Epithelial cell of prostate (primary cell): Measurements from ENCODE around the gene ETV6.
"Not testable (repeated sequence)": the region's sequence is repeated elsewhere in the genome, so short reads cannot be mapped to it uniquely, and the experiment has no call there.

Experiments used
- DNase-seq: peaks from one replicate; pipeline ENCODE4 v3.0.0-alpha.2; 2011; ENCODE audit warnings: low read depth, low spot score
- H3K27ac ChIP-seq: fragments of 450-650 bp; 2 replicates; pipeline ENCODE4 v1.5.1; 2017; ENCODE audit warnings: mild to moderate bottlenecking

The ETV6 gene

GRCh38 chr12:11664101-11664500 lies 14.6 kb downstream of the ETV6 start:
- DNase-seq: no peak
- H3K27ac ChIP-seq: no peak overlapping the region

DNA sequence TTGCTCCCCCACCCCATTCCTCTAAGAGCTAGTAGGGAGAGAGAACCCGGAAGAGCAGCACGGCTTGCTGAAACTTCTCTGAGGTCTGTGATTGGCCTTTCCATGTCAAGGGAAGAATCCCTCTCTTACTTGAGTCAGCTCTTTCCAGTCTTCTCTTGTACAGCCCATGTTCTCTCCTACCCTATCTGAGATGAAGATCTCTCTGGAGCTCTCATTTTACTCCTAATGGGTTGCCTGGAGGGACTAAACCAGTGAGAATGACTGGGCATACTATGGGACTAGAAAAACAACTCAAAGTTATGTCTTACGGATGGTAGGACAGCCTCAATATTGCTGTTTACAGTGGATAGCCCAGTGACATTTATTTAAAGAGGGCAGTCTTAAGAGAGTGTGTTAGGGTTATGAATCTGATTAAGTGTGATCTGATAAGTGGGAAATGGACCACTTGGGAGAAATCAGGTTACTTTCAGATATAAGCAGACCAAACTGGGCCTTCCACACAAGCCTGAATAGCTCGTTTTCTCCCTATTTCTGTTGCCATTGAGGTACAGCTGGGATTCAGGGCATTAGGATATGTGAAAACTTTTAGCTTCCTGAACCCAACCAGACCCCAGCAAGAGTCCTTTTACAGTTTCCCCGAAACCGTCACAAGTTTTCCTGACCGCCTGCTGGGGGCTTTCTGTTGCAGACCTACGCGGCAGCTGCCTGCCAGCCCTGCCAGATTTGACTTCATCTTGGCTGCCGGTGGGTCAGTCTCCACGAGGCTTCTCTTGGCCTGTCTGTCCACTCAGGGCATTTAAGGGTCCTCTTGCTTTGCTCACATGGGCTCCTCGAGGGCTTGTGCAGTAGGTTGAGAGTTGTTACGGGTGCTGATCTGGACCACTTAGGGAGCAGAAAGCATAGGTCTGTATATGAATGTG lies 16.9 kb downstream of the ETV6 start:
- H3K27ac ChIP-seq: no peak overlapping the region

GRCh38 chr12:11667171-11667570 lies 17.7 kb downstream of the ETV6 start:
- DNase-seq: no peak
- H3K27ac ChIP-seq: no peak overlapping the region

More for the DNA sequence above, 16.9 kb downstream of the ETV6 start:
- DNase-seq: no peak

GRCh38 chr12:11668611-11669010 lies 19.1 kb downstream of the ETV6 start:
- H3K27ac ChIP-seq: no peak overlapping the region
- DNase-seq: no peak

GRCh38 chr12:11669348-11669747 lies 19.9 kb downstream of the ETV6 start:
- DNase-seq: no peak
- H3K27ac ChIP-seq: no peak overlapping the region

GRCh38 chr12:11672256-11673191 lies 23.1 kb downstream of the ETV6 start:
- H3K27ac ChIP-seq: no peak overlapping the region
- DNase-seq: no peak

DNA sequence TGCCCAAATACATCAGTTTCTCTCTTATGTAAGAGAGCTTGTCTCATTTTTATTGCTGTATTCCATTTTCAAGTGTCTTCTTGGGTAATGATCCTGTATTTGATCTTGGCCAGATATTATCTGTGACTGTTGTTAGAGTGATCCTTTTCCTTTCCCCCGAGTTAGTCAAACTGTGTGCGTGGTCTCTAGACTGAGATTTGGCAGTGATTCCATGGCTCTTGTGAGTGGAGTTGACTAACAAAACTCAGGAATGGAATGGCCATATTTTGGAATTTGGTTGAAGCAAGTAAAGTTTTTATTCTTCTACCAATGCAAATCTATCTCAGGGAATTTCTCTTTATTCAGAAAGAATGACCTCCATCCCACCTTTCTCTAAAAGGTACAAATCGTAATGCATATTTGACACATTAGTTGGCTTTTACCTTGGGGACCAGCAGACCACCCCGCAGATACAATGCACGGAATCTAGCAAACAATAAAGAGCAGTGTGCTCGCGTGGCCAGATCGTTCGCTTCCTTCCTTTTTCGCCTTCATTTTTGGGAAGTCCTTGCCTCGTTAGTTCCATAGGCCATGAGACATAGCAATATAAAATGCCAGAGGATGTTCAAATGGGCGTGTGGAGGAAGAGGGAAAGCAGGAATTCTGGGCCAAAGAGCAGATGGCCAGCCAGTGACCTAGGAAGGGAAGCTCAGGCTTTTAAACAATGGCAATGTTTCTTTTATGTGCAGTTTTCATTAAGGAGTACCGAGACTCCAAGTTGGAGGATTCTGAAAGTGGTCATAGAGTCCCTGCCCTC lies 24.4 kb downstream of the ETV6 start:
- H3K27ac ChIP-seq: no peak overlapping the region
- DNase-seq: no peak

DNA sequence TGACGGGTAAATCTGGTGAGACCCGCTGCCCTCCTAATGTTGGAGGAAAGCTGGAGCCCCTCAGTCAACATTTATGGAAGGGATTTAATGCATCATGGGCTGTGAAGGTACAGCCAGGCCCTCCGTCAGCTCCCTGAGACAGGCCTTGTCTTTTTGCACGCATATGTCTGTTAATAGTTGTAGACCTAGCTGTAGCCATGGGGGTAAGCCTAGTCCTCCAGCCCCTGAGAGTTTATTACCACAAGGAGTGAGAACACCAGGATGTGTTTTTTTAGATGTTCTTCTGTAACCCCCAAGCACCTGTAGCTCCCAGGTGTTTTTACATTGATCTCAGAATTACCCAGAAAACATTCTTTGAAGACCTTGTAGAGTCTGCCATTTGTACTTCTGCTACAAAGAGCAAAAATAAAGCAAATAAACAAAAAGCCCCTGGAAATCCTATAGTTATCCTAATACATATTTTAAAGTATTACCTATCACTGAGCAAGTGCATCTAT lies 25.5 kb downstream of the ETV6 start:
- no peak for DNase-seq
- no peak overlapping the region for H3K27ac ChIP-seq

GRCh38 chr12:11676052-11676451 lies 26.6 kb downstream of the ETV6 start:
- no peak for DNase-seq

GRCh38 chr12:11677093-11677492 lies 27.6 kb downstream of the ETV6 start:
- DNase-seq: no peak

More at GRCh38 chr12:11676052-11676451, 26.6 kb downstream of the ETV6 start:
- no peak overlapping the region for H3K27ac ChIP-seq

DNA sequence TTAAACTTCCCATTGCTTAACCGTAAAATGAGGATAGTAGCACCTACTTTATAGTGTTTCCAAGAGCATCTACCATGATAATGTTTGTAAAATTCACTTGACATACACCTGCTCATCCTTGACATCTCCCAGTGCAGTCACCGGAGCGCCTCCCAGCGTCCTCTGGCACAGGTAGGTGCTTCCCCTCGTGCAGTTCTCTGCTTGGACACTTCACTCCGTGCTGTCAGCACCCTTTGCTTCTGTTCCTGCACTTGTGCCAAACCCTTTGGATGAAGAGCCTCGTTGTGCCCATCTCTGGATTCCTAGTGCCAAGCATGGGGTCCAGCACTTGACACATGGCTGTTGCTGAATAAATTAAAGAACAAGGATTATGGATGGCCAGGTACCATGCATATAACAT lies 28.3 kb downstream of the ETV6 start:
- H3K27ac ChIP-seq: no peak overlapping the region

More at GRCh38 chr12:11677093-11677492, 27.6 kb downstream of the ETV6 start:
- no peak overlapping the region for H3K27ac ChIP-seq

GRCh38 chr12:11678781-11679180 lies 29.3 kb downstream of the ETV6 start:
- DNase-seq: no peak

More for the DNA sequence above, 28.3 kb downstream of the ETV6 start:
- DNase-seq: no peak

GRCh38 chr12:11681207-11681606 lies 31.7 kb downstream of the ETV6 start:
- no peak for DNase-seq
- H3K27ac ChIP-seq: no peak overlapping the region

More at GRCh38 chr12:11678781-11679180, 29.3 kb downstream of the ETV6 start:
- H3K27ac ChIP-seq: no peak overlapping the region

- not testable (repeated sequence) for DNase-seq, H3K27ac ChIP-seq
Observed at GRCh38 chr12:11681695-11682094, 32.2 kb downstream of the ETV6 start.

DNA sequence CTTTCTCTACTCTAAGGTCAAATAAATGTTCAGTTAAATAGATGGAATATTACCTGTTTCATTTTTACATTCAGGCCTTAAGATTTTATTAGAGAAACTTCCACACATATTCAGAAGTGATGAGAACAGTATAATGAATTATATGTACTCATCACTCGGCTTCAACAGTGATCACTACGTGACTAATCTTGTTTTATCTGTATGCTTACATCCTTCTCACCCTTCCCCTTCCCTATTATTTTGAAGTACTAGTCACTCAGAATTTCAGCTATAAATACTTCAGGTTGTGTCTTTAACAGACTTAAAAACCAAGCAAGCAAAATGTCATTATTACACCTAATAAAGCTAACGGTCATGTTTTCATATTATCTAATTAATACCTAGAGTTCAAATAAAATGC lies 34.9 kb downstream of the ETV6 start:
- H3K27ac ChIP-seq: no peak overlapping the region

DNA sequence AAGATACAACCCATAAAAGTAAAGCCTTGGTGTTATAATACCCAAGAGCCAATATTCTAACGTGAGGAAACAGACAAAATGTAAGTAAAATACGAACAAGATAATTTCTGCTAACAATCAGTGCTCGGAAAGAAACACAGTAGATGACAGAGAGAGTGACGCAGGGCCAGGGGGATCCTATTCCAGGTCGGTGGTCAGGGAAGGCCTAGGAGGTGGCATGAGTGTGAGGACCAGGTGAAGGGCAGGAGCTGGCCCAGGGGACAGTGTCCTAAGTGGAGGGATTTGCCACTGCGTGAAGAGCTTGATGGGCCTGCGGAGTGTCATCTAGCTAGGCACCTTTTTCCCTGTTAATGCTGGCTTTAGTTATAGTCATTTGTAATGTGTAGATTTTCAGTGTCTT lies 35.3 kb downstream of the ETV6 start:
- no peak overlapping the region for H3K27ac ChIP-seq
- DNase-seq: no peak

More for the DNA sequence above, 34.9 kb downstream of the ETV6 start:
- DNase-seq: no peak

DNA sequence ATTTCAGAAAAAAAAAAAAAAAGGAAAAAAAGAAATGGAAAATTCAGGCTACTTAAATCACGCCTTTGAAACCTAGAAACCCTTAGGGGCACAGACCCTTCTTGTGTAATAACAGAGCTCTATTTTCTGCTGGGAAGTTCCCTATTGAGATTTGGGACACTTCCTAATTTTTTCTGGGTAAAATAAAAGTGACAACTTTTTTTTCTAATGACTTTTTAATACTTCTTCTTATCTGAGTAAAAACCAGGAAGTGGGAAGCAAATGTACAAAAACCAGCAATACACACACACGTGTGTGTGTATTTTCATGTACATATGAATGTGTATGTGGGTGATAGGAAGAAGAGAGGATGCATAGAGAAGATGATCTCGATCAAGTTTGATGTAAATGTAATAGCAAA lies 35.8 kb downstream of the ETV6 start:
- no peak overlapping the region for H3K27ac ChIP-seq
- no peak for DNase-seq

DNA sequence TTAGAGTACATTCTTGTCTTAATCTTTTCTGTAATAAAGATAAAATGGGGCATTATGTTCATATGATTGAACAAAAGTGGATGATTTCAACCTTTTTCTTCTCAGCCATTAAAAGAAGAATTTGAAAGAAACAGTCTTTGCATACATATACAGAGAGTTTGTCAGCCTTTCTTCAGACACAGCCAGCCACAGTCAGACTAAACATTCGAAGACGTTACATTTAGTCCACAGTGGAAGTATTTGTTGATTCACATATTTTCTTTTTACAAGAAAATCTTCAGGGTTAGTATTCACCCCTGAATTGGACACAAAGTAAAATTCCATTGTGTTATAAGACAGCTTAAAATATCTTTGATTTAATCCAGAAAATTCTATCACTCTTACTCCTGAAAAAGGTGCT lies 36.2 kb downstream of the ETV6 start:
- H3K27ac ChIP-seq: no peak overlapping the region
- no peak for DNase-seq

GRCh38 chr12:11686120-11686519 lies 36.6 kb downstream of the ETV6 start:
- no peak overlapping the region for H3K27ac ChIP-seq
- DNase-seq: no peak

- no peak for DNase-seq
- H3K27ac ChIP-seq: no peak overlapping the region
Observed at GRCh38 chr12:11687528-11687927, 38.1 kb downstream of the ETV6 start.
